Stimulated activated naive CD8-positive, alpha-beta T cell treated with anti-CD3 and anti-CD28 coated beads, Interleukin-15, amount 100 ng/mL, for 72 hours (primary cell): ENCODE data around the gene SARM1.

ENCODE experiments used
- ATAC-seq: fragments of 150-1000 bp; cut with Tn5 transposase; 2 replicates; pipeline ENCODE4 v1.10.0; 2021; ENCODE audit warnings: mild to moderate bottlenecking, moderate library complexity
- DNase-seq, 2 donors: peaks; one replicate each; pipeline ENCODE4 v3.0.0; 2021 to 2022
- H3K27ac Mint-ChIP-seq, 2 donors: one replicate each; pipeline ENCODE4 v1.8.0; 2022; ENCODE audit warnings: mild to moderate bottlenecking in 2 of 2, mixed read lengths in 2 of 2, moderate library complexity in 2 of 2
- H3K27me3 Mint-ChIP-seq: one replicate; pipeline ENCODE4 v1.8.0; 2022; ENCODE audit warnings: mixed read lengths
- H3K4me1 Mint-ChIP-seq: one replicate; pipeline ENCODE4 v1.8.0; 2022; ENCODE audit warnings: mild to moderate bottlenecking, mixed read lengths
- H3K4me3 Mint-ChIP-seq, 2 donors: one replicate each; pipeline ENCODE4 v1.8.0; 2022; ENCODE audit warnings: mild to moderate bottlenecking in 2 of 2, mixed read lengths in 2 of 2, moderate library complexity in 1 of 2
- H3K9me3 Mint-ChIP-seq, 2 donors: one replicate each; pipeline ENCODE4 v1.8.0; 2022; ENCODE audit warnings: mixed read lengths in 2 of 2

The SARM1 gene

DNA sequence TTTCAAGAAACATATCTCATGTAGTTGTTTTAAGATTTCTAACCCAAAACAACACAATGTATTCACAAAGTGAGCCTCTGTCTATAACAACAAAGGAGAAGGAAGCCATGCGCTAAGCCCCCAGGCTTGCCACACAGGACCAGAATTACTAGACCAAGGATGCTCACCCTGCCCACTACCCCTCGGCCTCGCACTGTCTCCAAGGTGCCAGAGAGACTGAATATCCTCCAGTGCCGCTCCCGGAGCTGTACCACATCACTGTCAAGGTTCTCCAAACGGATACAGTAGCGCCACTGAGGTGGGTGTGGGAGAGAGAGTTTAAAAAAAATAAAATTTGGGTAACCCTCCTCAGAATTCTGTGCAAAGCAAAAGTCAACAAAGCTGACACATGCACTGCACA, 21.2 kb upstream of the SARM1 start:
- ATAC-seq = no peak
- H3K4me1 Mint-ChIP-seq = peaks cover 10% of the 10 kb centered on the region
- no peak for DNase-seq
- H3K27me3 Mint-ChIP-seq = no peaks in the 10 kb centered on the region
- no peak overlapping the region for H3K27ac Mint-ChIP-seq
- H3K4me3 Mint-ChIP-seq = no peak overlapping the region
- H3K9me3 Mint-ChIP-seq = no peaks in the 10 kb centered on the region

DNA sequence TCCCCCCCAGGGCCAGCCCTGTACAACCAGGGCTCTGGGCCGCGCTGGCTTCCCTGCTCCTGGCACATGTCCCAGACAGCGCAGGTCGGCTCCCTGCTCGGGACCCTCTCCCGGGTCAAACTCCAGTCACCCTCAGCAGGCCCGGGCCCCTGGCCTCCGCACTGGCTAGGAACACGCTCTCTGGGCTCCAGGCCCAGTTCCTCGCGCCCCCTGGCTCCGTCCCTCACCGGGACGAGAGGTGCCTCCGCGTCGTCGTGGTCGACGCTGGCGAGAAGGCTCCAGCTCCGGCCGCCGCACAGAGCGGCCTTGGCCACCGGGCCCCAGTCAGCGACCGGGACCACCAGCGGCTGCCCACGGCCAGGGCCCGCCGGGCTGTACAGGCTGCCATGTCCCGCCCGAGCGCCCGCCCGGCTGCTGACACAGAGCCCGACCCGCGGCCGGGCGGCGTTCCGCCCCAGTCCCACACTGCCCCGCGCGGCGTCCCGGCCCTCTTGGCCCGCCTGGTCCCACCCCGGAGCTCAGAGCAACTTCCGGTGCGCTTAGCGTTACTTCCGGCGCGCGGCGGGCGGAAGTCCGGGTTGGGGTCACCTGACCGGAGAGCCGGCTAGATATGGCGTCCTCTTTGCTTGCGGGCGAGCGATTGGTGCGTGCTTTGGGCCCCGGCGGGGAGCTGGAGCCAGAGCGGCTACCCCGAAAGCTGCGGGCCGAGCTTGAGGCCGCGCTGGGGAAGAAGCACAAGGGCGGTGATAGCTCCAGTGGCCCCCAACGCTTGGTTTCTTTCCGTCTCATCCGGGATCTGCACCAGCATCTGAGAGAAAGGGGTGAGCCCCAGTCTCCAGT, 14.2 kb upstream of the SARM1 start, which contains the start of gene POLDIP2:
Gene POLDIP2, minus strand, starts transcription at position 467 of the 840 bp plus-strand sequence. Its CDS starts 79 bp downstream, at position 388.
- H3K9me3 Mint-ChIP-seq = no peaks in the 10 kb centered on the region
- no peaks in the 10 kb centered on the region for H3K27me3 Mint-ChIP-seq
- peak; percentile 100 for ATAC-seq
- H3K4me3 Mint-ChIP-seq = peak within 1 kb of the TSS; percentile 95 to 97
- peak within 1 kb of the TSS; percentile 95 to 98 for H3K27ac Mint-ChIP-seq
- peaks cover 42% of the 10 kb centered on the region for H3K4me1 Mint-ChIP-seq
- peak; percentile 97 for DNase-seq

DNA sequence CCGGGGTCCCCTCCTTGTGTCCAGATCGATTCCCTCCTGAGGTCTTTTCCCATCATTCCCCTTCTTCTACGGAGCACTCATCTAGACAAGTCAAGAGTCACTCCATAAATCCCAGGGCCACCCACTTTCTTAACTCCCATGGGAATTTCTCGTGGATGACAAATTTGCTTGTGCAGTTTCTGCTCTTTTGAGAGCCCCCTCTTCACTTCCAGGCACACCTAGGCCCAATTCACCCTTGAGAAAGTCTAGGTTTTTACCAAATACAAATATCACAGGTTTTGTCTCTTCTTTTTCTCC, 13.6 kb upstream of the SARM1 start:
- Mint-ChIP-seq H3K4me1 (peaks cover 42% of the 10 kb centered on the region), H3K4me3 (peak overlapping the region; percentile 95 to 97), H3K9me3 (no peaks in the 10 kb centered on the region), H3K27me3 (no peaks in the 10 kb centered on the region), H3K27ac (peak overlapping the region; percentile 95 to 98)
- DNase-seq = no peak
- ATAC-seq = no peak

DNA sequence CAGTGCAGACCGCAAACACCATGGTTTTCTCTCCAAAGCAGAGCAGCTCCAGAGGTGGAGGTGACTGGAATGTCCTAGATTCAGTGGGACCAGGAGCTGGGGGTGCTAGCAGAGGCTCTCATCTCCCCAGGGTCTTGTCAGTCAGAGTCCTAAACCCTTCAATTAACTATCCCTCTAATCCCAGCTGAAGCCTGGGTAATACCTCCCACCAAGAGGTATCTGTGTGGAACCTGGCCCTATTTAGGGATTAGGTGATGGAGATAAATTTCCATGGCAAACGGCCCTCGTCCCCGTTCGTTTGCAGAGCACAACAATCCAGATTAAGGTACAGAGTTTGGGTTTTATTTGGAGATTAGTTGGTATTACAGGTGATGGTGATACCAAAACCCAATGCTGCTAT, 8.3 kb upstream of the SARM1 start:
- H3K9me3 Mint-ChIP-seq = no peaks in the 10 kb centered on the region
- H3K27me3 Mint-ChIP-seq = no peaks in the 10 kb centered on the region
- no peak overlapping the region for H3K4me3 Mint-ChIP-seq
- H3K27ac Mint-ChIP-seq = no peak overlapping the region
- peaks cover 8% of the 10 kb centered on the region for H3K4me1 Mint-ChIP-seq
- no peak for DNase-seq
- no peak for ATAC-seq

DNA sequence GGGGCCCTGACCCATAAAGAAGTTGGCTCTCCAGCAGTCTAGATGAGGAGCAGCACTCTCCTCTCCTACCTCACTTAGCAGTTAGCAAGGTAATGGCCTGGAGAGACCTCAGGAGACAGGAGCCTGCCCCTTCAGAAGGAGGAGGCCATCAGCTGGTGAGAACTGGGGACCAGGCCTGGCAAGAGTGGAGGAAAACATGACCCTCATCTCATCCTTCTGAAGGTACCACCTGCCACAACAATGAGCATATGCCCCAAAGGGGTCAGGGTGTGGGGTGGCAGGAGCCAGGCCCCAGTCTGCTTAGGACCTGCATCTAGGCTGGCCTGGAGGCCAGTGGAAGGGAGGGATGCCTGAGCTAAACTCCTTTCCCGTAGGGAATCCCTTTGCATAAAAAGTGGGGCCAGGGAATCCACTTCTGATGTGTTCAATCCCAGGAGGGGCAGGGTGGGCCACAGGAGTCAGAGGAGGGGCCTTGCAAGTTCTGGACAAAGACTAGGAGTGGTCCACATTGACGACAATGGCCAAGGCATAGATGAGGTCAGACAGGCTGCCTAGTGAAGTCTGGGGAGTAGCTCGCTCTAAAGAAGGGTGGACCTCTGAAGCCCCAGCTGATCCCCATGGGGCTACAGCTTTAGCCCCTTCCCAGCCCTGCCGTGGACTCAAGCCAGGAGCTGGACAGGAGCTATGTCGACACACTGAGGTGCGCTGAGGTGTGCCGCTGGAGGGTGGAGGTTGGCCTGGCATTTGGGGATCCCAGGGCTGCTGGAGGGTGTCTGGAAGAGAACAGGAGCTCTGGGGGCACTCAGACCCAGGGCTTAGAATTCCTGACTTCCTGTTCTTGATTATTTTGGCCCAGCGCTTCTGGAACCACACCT, 7.5 kb upstream of the SARM1 start:
- ATAC-seq (no peak), DNase-seq (no peak)
- Mint-ChIP-seq H3K9me3 (no peaks in the 10 kb centered on the region), H3K27me3 (no peaks in the 10 kb centered on the region), H3K27ac (no peak overlapping the region), H3K4me3 (no peak overlapping the region), H3K4me1 (peaks cover 3% of the 10 kb centered on the region)

DNA sequence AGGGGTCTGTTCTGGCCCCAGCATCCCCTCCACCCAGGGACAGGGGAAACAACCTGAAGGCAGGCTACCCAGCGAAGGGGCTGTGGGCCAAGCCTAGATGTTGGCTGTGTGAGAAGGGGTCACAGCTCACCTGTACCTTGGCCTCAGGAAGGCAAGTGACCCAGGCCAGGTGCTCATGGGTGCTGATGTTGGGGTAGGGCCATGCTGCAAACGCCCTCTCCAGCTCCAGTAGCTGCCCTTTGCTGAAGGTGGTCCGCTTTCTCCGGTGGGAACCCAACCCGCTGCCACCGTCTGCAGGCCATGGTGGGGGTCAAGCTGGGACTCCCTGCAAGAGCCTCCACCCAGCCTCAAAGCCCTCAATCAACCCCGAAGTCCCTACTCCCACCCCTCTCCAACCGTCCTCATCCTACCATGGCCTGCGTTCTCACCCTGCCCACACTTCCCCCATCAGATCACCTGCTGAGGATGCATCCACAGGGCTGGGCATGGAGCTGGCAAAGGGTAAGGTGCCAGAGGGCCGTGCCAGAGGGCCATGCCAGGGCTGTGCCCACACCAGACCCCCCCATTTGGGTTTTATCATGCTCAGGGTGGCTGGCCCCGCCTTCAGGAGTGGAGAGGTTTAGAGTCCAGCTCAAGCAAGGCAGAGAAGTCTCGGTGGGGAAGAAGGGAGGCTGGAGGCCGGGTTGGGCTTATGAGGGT, 6.7 kb upstream of the SARM1 start, which contains the start of gene SEBOX:
Gene SEBOX, minus strand, starts transcription at position 535 of the 699 bp plus-strand sequence. Its CDS starts 48 bp downstream, at position 487.
- Mint-ChIP-seq H3K4me3 (no peak within 1 kb of the TSS), H3K4me1 (no peaks in the 10 kb centered on the region), H3K27ac (no peak within 1 kb of the TSS), H3K9me3 (no peaks in the 10 kb centered on the region), H3K27me3 (no peaks in the 10 kb centered on the region)
- ATAC-seq (no peak), DNase-seq (no peak)

DNA sequence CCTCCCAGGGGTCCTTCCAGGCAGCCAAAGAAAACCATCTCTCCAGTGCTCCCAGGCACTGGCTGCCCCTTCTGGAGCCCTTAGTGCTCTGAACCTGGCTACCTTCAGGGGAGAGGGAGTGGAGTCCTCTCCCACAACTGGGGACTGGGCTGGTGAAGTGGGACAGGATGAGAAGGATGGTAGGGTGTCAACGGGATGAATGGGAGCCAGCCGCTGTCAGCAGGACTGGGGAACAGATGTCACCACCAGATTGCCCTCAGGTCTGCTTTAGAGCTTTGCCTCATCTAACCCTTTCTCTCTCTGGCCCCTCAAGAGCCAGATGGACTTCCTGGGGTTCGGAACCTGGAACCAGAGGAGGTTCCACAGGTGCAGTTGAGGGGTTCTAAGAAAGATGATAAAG, 6.0 kb upstream of the SARM1 start:
- Mint-ChIP-seq H3K9me3 (no peaks in the 10 kb centered on the region), H3K4me1 (peaks cover 6% of the 10 kb centered on the region), H3K27ac (no peak overlapping the region), H3K27me3 (no peaks in the 10 kb centered on the region), H3K4me3 (no peak overlapping the region)
- DNase-seq (no peak), ATAC-seq (no peak)

DNA sequence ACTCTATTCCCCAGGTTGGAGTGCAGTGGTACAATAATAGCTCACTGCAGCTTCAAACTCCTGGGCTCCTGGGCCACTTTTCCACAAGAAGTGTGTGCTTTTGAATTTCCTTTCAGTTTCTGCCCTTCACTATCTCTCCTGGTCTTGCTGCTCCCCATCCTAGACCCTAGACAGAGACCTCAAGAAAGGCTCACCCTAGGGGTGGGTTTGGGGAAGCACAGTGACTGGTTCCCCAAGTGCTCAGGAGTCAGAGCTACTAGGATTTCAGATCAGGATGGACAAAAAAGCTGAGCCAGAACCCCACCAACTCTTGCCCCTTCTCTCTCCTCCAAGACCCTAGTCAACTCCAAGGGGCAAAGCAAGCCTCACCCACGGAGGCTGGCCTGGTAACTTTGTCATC, 4.9 kb upstream of the SARM1 start:
- Mint-ChIP-seq H3K4me1 (peaks cover 15% of the 10 kb centered on the region), H3K27ac (no peak overlapping the region)

DNA sequence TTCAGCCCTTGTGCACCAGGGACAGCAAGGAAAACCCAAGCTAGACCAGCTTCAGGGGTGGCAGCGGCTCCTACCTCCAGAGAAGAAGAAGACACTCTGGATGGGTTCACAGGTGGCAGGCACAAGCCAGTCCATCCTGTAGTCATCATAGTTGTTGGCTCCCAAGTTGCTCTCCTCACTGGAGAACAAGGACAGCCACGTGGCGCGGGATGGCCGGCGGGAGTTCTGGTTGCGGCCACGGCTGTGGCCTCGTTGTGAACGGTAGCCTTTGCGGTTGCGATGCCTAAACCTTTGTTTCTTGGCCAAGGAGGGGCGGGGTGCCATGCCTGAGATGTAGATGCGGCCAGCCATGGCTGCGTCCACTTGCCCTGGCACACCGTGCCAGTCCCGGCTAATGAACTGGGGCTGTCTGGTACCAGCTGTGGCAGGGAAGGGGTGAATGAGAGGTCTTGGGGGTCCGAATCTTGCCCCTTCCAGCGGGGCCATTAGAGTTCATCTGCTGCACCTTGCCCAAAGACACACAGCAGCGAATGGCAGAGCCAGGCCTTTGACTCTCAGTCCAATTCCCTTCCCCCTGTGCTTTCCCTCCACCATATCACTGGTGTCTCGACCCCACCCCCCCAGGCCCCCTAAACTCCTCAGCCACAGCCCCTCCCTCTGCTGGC, 3.7 kb upstream of the SARM1 start:
- H3K4me3 Mint-ChIP-seq = no peak overlapping the region
- peak overlapping the region in 1 of 2 donors; percentile 83 for H3K27ac Mint-ChIP-seq
- ATAC-seq (no peak), DNase-seq (no peak)
- H3K4me1 Mint-ChIP-seq = peaks cover 20% of the 10 kb centered on the region
- no peaks in the 10 kb centered on the region for H3K9me3 Mint-ChIP-seq
- no peaks in the 10 kb centered on the region for H3K27me3 Mint-ChIP-seq

More for the DNA sequence above, 4.9 kb upstream of the SARM1 start:
- no peak for DNase-seq
- no peak for ATAC-seq
- Mint-ChIP-seq H3K27me3 (no peaks in the 10 kb centered on the region), H3K9me3 (no peaks in the 10 kb centered on the region), H3K4me3 (no peak overlapping the region)

DNA sequence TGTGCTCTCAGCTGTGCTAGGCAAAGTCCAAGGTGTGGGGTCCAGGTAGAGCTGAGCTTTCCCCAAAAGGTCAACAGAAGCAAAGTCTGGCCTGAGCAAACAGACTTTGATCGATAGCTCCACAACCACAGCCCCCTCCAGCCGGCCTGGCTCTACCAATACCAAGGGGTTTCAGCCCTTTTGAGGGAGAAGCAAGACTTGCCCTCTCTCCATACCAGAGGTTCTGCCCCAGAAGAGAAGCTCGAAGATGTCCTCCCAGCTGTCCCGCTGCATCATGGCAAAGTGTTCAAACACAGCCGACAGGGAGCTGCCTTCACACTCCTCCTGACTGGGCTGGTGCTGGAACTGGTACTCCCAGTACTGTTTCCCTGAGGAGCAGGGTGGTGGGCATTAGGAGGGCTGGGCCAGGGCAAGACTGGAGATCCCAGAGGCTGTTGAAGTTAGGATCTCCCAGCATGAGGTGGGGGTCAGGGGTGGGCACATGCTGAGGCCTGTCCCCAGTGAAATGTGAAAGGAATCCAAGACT, 3.1 kb upstream of the SARM1 start:
- H3K4me3 Mint-ChIP-seq = no peak overlapping the region
- no peak for ATAC-seq
- H3K4me1 Mint-ChIP-seq = peaks cover 26% of the 10 kb centered on the region
- H3K27ac Mint-ChIP-seq = peak overlapping the region in 1 of 2 donors; percentile 83
- no peaks in the 10 kb centered on the region for H3K27me3 Mint-ChIP-seq
- no peaks in the 10 kb centered on the region for H3K9me3 Mint-ChIP-seq
- DNase-seq = no peak

DNA sequence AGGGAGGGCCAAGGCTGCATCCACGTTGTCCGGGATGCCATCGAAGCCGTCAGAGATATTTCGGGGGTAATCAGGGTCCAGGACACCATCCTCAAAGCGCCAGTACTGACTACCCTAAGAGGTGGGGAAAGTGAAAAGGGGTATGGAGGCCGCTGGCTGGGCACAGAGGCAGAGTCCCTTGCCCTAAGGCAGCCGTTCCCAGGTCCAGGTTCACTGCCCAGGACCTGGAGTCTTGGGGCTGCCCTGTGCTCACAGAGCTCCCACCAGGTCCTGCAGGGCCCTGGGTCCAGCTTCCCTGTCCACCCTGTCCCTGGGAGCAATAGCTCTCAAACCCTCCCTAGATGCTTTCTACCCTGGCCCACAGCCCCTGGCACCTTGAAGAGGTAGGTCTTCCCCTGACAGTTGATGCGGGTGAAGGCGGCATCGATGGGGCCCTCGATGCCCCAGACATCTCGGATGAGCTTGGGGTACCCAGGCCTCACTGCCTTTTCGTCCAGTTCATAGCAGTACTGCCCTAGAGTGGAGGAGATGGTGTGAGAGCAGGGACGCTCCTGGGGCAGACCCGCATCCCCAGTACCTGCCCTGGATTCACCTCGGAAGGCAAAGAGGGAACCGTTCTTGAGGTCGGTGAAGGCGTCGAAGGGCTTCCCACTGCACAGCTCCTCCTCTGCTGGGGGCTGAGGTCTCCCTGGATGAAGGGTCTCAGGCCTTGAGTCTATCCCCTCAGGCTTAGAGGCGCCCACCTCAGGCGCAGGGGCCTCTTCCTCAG, 2.4 kb upstream of the SARM1 start:
- no peaks in the 10 kb centered on the region for H3K27me3 Mint-ChIP-seq
- H3K9me3 Mint-ChIP-seq = no peaks in the 10 kb centered on the region
- DNase-seq = no peak
- ATAC-seq = no peak
- no peak overlapping the region for H3K4me3 Mint-ChIP-seq
- no peak overlapping the region for H3K27ac Mint-ChIP-seq
- peaks cover 30% of the 10 kb centered on the region for H3K4me1 Mint-ChIP-seq

DNA sequence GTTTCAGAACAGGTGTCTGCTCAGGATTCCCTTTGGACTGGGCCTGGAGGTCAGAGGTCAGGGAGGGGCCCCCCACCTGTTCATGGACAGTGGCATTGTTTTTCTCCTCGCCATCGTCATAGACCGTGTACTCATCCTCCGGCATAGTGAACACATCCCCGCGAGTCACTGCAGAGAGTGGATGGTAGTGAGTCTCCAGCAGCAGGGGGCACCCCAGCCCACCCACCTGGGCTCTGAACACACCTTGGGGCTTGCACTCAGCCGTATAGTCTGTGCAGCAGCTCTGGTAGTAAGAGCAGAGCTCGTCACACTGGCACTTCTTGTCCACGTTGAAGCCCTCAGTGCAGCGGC, 1.8 kb upstream of the SARM1 start:
- peaks cover 30% of the 10 kb centered on the region for H3K4me1 Mint-ChIP-seq
- no peak for DNase-seq
- ATAC-seq = no peak
- H3K27me3 Mint-ChIP-seq = no peaks in the 10 kb centered on the region
- H3K27ac Mint-ChIP-seq = no peak overlapping the region
- no peaks in the 10 kb centered on the region for H3K9me3 Mint-ChIP-seq
- no peak overlapping the region for H3K4me3 Mint-ChIP-seq

DNA sequence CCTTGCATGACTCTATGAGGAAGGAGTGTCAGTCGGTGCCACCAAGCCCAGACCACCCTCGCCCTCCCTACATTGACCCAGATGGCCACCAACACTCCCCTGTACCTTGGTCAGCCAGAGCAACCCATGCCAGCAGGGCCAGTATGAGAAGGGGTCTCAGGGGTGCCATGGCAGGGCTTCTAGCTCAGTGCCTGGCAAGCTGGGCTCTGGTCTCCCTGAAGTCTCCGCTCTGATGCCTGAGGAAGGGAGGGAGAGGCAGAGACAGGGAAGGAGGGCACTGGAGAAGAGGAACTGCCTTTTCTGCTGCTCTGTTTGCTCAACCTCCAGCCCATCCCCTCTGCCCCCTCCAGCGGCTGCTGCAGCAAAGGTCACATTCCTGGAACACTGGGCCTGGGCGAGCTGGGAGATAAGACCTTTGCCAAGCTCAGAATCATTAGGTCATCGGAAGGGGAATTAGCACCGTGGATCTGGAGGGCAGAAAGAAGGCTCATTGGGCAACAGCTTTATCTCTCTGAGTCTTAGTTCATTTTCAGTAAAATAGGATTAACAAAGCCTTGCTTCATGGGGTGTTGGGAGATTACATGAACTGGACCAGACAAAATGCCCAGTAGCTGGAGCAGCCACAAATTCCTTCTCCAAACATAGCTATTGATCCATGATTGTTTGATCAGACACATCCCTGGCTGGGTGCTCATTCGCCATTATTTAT, 1.3 kb upstream of the SARM1 start, which contains the start of gene VTN:
Gene VTN, minus strand, starts transcription at position 273 of the 709 bp plus-strand sequence. Its CDS starts 104 bp downstream, at position 169.
- Mint-ChIP-seq H3K9me3 (no peaks in the 10 kb centered on the region), H3K27ac (peak within 1 kb of the TSS in 1 of 2 donors; percentile 84), H3K27me3 (no peaks in the 10 kb centered on the region), H3K4me3 (peak within 1 kb of the TSS; percentile 84 to 89), H3K4me1 (peaks cover 35% of the 10 kb centered on the region)
- no peak for DNase-seq
- ATAC-seq = no peak

DNA sequence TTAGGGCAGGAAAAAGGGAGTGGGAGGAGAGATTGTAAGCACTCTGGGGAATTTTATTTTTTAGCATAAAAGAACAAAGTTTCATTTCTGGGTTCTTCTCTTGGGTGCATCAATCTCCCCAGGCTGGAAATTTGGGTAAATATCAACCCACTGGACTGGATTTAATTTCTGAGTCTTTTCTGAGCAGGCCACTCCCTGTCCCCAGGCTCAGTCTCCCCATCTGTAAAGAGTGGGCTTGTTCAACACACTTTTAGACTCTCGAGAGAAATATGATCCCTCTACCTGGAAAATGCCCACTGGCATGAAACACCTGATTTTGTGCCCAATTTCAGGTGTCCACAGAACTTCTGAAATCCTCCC, 770 bp upstream of the SARM1 start:
- Mint-ChIP-seq H3K4me3 (peak overlapping the region; percentile 84 to 89), H3K27me3 (no peaks in the 10 kb centered on the region)
- ATAC-seq = no peak

More for the DNA sequence above, 770 bp upstream of the SARM1 start:
- H3K4me1 Mint-ChIP-seq = peaks cover 35% of the 10 kb centered on the region
- DNase-seq = no peak
- H3K9me3 Mint-ChIP-seq = no peaks in the 10 kb centered on the region
- H3K27ac Mint-ChIP-seq = no peak overlapping the region
